Esophagus squamous epithelium (tissue), 4 donors: ENCODE measurements around the gene PRDM10.

Experiments
- CTCF ChIP-seq, 6 experiments: fragments of 450-650 bp in 4 of 6; fragments of 200-600 bp in 2 of 6; sonication (generic) in 2 of 6; IDR thresholded peaks; one replicate each; pipeline ENCODE4 v1.5.1; 2016 to 2019; ENCODE audit warnings: antibody characterized with exemption in 6 of 6, mild to moderate bottlenecking in 4 of 6, moderate library complexity in 4 of 6
- POLR2A ChIP-seq, 4 donors: fragments of 450-650 bp; IDR thresholded peaks; one replicate each; pipeline ENCODE4 v1.6.1; 2017; ENCODE audit warnings: antibody characterized with exemption in 4 of 4, mild to moderate bottlenecking in 4 of 4, moderate library complexity in 3 of 4

- TF ChIP-seq CTCF (IDR thresholded peaks at IDR 0.05) (no peak), POLR2A (IDR thresholded peaks at IDR 0.05) (no peak)
These were observed 66.9 kb downstream of the PRDM10 start for GRCh38 chr11:129935723-129936122.
